ENCODE data around the gene MPPE1.
"Not testable (repeated sequence)": the region's sequence is repeated elsewhere in the genome, so short reads cannot be mapped to it uniquely, and the experiment has no call there.

The MPPE1 gene

DNA sequence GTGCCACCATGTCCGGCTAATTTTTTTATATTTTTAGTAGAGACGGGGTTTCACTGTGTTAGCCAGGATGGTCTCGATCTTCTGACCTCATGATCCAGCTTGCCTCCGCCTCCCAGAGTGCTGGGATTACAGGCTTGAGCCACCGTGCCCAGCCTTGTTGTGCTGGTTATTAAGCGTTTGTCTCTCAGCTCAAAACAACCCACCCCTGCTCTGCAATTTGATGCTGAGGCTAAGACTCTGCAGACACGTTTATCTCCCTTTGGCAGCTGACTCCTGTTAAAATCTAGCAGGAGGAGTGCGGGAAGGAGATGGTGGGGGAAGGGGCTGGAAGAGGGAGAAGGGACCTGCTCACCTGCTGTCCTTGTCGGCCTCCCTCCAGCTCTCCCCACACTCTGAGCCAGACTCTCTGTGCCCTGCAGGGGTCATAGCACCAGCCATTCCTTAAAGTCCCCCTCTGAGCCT lies 43.3 kb upstream of the MPPE1 start:
- in situ Hi-C loops (cut with HindIII; ENCODE audit: low sequenced_read_pairs) = no loop called here
- TF ChIP-seq, protein P1, sequence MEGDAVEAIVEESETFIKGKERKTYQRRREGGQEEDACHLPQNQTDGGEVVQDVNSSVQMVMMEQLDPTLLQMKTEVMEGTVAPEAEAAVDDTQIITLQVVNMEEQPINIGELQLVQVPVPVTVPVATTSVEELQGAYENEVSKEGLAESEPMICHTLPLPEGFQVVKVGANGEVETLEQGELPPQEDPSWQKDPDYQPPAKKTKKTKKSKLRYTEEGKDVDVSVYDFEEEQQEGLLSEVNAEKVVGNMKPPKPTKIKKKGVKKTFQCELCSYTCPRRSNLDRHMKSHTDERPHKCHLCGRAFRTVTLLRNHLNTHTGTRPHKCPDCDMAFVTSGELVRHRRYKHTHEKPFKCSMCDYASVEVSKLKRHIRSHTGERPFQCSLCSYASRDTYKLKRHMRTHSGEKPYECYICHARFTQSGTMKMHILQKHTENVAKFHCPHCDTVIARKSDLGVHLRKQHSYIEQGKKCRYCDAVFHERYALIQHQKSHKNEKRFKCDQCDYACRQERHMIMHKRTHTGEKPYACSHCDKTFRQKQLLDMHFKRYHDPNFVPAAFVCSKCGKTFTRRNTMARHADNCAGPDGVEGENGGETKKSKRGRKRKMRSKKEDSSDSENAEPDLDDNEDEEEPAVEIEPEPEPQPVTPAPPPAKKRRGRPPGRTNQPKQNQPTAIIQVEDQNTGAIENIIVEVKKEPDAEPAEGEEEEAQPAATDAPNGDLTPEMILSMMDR (IDR thresholded peaks at IDR 0.05; ENCODE audit: low read depth, low read length, missing control alignments) = no peak
- no peak overlapping the region for H3K4me3 ChIP-seq (ENCODE audit: low read depth, low read length)
- DNase-seq (ENCODE audit: low read depth) = no peak

DNA sequence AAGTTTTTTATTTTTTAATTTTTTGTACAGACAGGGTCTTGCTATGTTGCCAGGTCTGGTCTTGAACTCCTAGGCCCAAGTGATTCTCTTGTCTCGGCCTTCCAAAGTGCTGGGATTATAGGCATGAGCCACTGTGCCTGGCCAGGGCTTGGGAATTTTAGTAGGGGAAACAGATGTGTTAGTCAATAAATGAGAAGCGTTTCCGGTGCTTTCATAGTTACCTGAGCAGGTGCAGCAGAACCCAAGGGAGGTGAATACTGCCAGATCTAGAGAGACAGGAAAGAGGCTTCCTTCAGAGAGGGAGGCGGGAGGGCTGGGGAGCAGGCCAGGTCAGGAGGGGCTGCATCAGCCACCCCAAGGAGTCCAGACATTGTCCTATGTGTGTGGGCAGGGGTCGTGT lies 42.7 kb upstream of the MPPE1 start:
- no peak for DNase-seq (ENCODE audit: low read depth)
- no peak overlapping the region for H3K4me3 ChIP-seq (ENCODE audit: low read depth, low read length)
- TF ChIP-seq, protein P1 (IDR thresholded peaks at IDR 0.05; ENCODE audit: low read depth, low read length, missing control alignments) = no peak
- in situ Hi-C loops (cut with HindIII; ENCODE audit: low sequenced_read_pairs) = no loop called here

DNA sequence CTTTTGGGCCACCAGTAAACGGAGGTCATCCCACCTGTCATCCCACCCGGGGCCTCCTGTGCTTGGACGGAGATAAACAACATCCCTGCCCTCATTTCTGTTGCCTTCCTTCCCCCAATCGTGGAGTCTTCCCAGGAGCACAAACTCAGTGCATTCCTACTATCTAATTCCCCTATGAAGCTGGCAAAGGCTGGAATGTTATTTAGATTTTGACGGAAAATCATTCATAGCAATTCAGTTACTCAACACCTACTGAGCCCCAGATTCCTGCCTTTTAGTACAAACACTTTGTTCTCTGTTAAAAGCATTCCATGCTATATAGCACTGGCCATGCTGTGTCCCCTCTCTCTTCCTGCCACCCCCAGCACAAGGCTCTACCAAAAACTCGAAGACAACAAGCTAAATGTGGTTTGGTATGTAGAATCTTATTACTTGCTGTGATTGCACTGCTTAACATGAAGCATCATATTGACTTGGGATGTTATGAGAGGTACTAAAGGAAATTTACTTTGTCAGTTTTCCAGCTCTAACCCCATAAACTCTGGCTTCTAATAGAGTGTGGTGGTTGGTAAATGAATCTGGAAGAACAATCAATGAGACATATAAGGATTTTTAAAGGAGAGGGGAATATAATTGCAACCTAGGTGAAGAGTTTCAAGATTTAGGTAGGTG lies 40.9 kb upstream of the MPPE1 start:
- H3K4me3 ChIP-seq (ENCODE audit: low read depth, low read length) = no peak overlapping the region
- DNase-seq (ENCODE audit: low read depth) = no peak
- TF ChIP-seq, protein P1 (IDR thresholded peaks at IDR 0.05; ENCODE audit: low read depth, low read length, missing control alignments) = no peak
- in situ Hi-C loops (cut with HindIII; ENCODE audit: low sequenced_read_pairs) = no loop called here

GRCh38 chr18:11947214-11948191 lies 39.4 kb upstream of the MPPE1 start:
- TF ChIP-seq, protein P1 (IDR thresholded peaks at IDR 0.05; ENCODE audit: low read depth, low read length, missing control alignments) = no peak
- DNase-seq (ENCODE audit: low read depth) = peak; percentile 89
- H3K4me3 ChIP-seq (ENCODE audit: low read depth, low read length) = peak overlapping the region; percentile 25
- in situ Hi-C loops (cut with HindIII; ENCODE audit: low sequenced_read_pairs) = no loop called here

- in situ Hi-C loops (cut with HindIII; ENCODE audit: low sequenced_read_pairs) = no loop called here
- H3K4me3 ChIP-seq (ENCODE audit: low read depth, low read length) = peak overlapping the region; percentile 25
- TF ChIP-seq, protein P1 (IDR thresholded peaks at IDR 0.05; ENCODE audit: low read depth, low read length, missing control alignments) = no peak
- DNase-seq (ENCODE audit: low read depth) = peak; percentile 73
Measured at GRCh38 chr18:11946756-11947155, 38.6 kb upstream of the MPPE1 start.

- DNase-seq (ENCODE audit: low read depth); H3K4me3 ChIP-seq (ENCODE audit: low read depth, low read length); in situ Hi-C loops (cut with HindIII; ENCODE audit: low sequenced_read_pairs): not testable (repeated sequence)
Measured at GRCh38 chr18:11945834-11946659, 37.9 kb upstream of the MPPE1 start.

Data from astrocyte of the cerebellum (primary cell).